Measurements from ENCODE around the gene RIT1.

The RIT1 gene

DNA sequence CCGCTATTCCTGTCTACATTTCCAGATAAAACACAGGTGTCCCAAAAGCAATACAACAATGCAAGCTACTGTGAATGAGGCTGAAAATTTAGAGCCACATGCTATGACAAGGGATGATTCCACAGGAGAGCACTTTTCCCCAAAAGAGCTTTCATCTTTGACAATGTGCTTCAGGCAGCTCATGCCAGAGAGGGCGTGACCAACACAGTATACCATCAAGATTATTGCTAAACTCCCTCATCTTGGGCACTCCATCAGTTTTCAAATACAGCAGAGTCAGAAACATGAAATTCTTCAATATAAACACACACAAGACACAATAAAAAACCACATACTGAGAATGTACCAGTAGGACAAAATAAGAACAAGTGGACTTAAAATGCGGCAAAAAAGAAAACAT, 60.8 kb downstream of the RIT1 start:
- ChIA-PET POLR2A (interaction anchor here (0.6 kb wide), 1 partner anchor 534 kb away, joined by 3 read pairs; no protein-coding TSS in a partner anchor), CTCF (interaction anchor here (1.3 kb wide), 1 partner anchor 29 kb away, joined by 3 read pairs; no protein-coding TSS in a partner anchor)
- DNase-seq, result no peak
- H3K27ac ChIP-seq (ENCODE audit: insufficient read depth in 1 of 2, low read depth in 1 of 2, low read length in 2 of 2, poor library complexity in 1 of 2, severe bottlenecking in 2 of 2), result peak overlapping the region in 1 of 2 experiments; percentile 34
- 100% methylated on average over 1 of the region's 3 CpGs for WGBS (ENCODE audit: insufficient coverage)
- no peaks in the 10 kb centered on the region for H3K9me3 ChIP-seq (ENCODE audit: control extremely low read depth in 1 of 5, control insufficient read depth in 4 of 5, insufficient read depth in 2 of 5, low read depth in 1 of 5, low read length in 4 of 5)
- H3K27me3 ChIP-seq (replicated peaks in 2 of 5; ENCODE audit: control insufficient read depth in 4 of 5, insufficient read depth in 5 of 5, low read length in 4 of 5), result no peaks in the 10 kb centered on the region
- peaks cover 22 to 49% (median 28%) of the 10 kb centered on the region in 4 experiments for H3K36me3 ChIP-seq (ENCODE audit: control insufficient read depth in 4 of 4, insufficient read depth in 4 of 4, low read length in 3 of 4)
- no peak overlapping the region for H3K4me3 ChIP-seq (ENCODE audit: control insufficient read depth in 1 of 7, extremely low read depth in 1 of 7, insufficient read depth in 4 of 7, low read depth in 2 of 7, low read length in 6 of 7)
- H3K4me1 ChIP-seq (ENCODE audit: control extremely low read depth in 1 of 4, control insufficient read depth in 4 of 4, insufficient read depth in 4 of 4, low read length in 3 of 4), result peaks cover 0 to 3% (median 1%) of the 10 kb centered on the region in 4 experiments

DNA sequence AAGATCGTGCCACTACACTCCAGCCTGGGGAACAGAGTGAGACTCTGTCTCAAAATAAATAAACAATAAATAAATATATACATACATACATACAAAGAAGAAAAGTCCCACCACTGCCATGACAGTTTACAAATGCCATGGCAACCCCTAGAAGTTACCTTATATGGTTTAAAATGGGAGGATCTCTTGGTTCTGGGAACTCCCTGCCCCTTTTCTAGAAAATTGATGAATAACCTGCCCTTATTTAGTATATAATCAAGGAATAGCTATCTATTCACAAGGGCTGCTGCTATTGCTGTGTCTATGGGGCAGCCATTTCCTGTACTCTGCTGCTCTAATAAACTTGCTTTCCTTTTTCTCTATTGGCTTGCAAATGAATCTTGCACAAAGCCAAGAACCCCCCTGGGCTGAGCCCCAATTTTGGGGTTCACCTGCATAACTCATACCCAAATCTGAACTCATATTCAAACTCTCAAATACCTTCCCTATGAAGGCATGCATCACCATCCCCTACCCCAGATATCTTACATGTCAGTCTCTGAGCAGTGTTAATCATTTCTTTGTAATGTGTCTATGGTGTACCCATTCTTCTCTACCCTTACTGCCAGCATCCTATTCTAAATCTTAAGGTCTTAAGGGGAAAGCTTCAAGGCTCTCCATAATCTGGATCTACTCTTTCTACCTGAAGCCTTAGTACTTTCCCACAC, 63.2 kb downstream of the RIT1 start:
- H3K36me3 ChIP-seq (ENCODE audit: control insufficient read depth in 4 of 4, insufficient read depth in 4 of 4, low read length in 3 of 4), result peaks cover 21 to 44% (median 37%) of the 10 kb centered on the region in 4 experiments
- ChIA-PET POLR2A (no interaction called here), CTCF (no interaction called here)
- no peaks in the 10 kb centered on the region for H3K9me3 ChIP-seq (ENCODE audit: control extremely low read depth in 1 of 5, control insufficient read depth in 4 of 5, insufficient read depth in 2 of 5, low read depth in 1 of 5, low read length in 4 of 5)
- no peak for DNase-seq
- no peak overlapping the region for H3K4me3 ChIP-seq (ENCODE audit: control insufficient read depth in 1 of 7, extremely low read depth in 1 of 7, insufficient read depth in 4 of 7, low read depth in 2 of 7, low read length in 6 of 7)
- no peaks in the 10 kb centered on the region for H3K27me3 ChIP-seq (replicated peaks in 2 of 5; ENCODE audit: control insufficient read depth in 4 of 5, insufficient read depth in 5 of 5, low read length in 4 of 5)
- peaks cover 0 to 9% (median 2%) of the 10 kb centered on the region in 4 experiments for H3K4me1 ChIP-seq (ENCODE audit: control extremely low read depth in 1 of 4, control insufficient read depth in 4 of 4, insufficient read depth in 4 of 4, low read length in 3 of 4)
- no peak overlapping the region for H3K27ac ChIP-seq (ENCODE audit: insufficient read depth in 1 of 2, low read depth in 1 of 2, low read length in 2 of 2, poor library complexity in 1 of 2, severe bottlenecking in 2 of 2)
- WGBS (ENCODE audit: insufficient coverage), result no CpG with 5 or more reads among the region's 1 CpG
